HEK293T (cell line): ENCODE measurements around the gene ABCD1.

Experiments
- CTCF ChIA-PET: fragments of 350-600 bp; formaldehyde crosslinking; extraction: SDS; loops from one replicate; lab custom pipeline; 2021; ENCODE audit warnings: antibody characterized with exemption, inconsistent platforms; lab: Yijun Ruan, JAX
- POLR2A ChIA-PET: fragments of 350-600 bp; formaldehyde crosslinking; extraction: SDS; loops from one replicate; lab custom pipeline; 2020; ENCODE audit warnings: antibody characterized with exemption, inconsistent platforms; lab: Yijun Ruan, JAX
- DNase-seq: peaks from one replicate; pipeline ENCODE4 v3.0.0; 2012; ENCODE audit warnings: mixed read lengths; ENCODE audit errors: extremely low spot score
- ARNT ChIP-seq: fragments of 450-650 bp; IDR thresholded peaks from 2 replicates; pipeline ENCODE4 v1.6.1; 2017; ENCODE audit warnings: mild to moderate bottlenecking
- BHLHE40 ChIP-seq: fragments of 450-650 bp; IDR thresholded peaks from 2 replicates; pipeline ENCODE4 v1.6.1; 2016; ENCODE audit warnings: mild to moderate bottlenecking, moderate library complexity, borderline replicate concordance
- CTBP1 ChIP-seq: fragments of 450-650 bp; IDR thresholded peaks from 2 replicates; pipeline ENCODE4 v1.6.1; 2016; ENCODE audit warnings: borderline replicate concordance
- ELF4 ChIP-seq: fragments of 450-650 bp; IDR thresholded peaks from 2 replicates; pipeline ENCODE4 v1.6.1; 2017; ENCODE audit warnings: antibody characterized with exemption
- FOXA1 ChIP-seq: fragments of 450-650 bp; IDR thresholded peaks from 2 replicates; pipeline ENCODE4 v1.6.1; 2016; ENCODE audit warnings: mild to moderate bottlenecking
- FOXK2 ChIP-seq: fragments of 450-650 bp; IDR thresholded peaks from 2 replicates; pipeline ENCODE4 v1.6.1; 2016; ENCODE audit warnings: mild to moderate bottlenecking
- FOXM1 ChIP-seq: fragments of 450-650 bp; IDR thresholded peaks from 2 replicates; pipeline ENCODE4 v1.6.1; 2017; ENCODE audit warnings: mild to moderate bottlenecking, borderline replicate concordance
- HDGF ChIP-seq: fragments of 450-650 bp; IDR thresholded peaks from 2 replicates; pipeline ENCODE4 v1.6.1; 2017; ENCODE audit warnings: antibody characterized with exemption, borderline replicate concordance
- L3MBTL2 ChIP-seq: fragments of 450-650 bp; conservative IDR thresholded peaks from 2 replicates; pipeline ENCODE4 v1.6.1; 2016; ENCODE audit warnings: mild to moderate bottlenecking
- LEF1 ChIP-seq: fragments of 450-650 bp; IDR thresholded peaks from 2 replicates; pipeline ENCODE4 v1.6.1; 2017; ENCODE audit warnings: mild to moderate bottlenecking, borderline replicate concordance
- NFRKB ChIP-seq: fragments of 450-650 bp; IDR thresholded peaks from 2 replicates; pipeline ENCODE4 v1.6.1; 2016; ENCODE audit warnings: mild to moderate bottlenecking, moderate library complexity
- PKNOX1 ChIP-seq: fragments of 450-650 bp; IDR thresholded peaks from 2 replicates; pipeline ENCODE4 v1.6.1; 2016
- SP1 ChIP-seq: fragments of 450-650 bp; IDR thresholded peaks from 2 replicates; pipeline ENCODE4 v1.6.1; 2017
- SUZ12 ChIP-seq: fragments of 450-650 bp; IDR thresholded peaks from 2 replicates; pipeline ENCODE4 v1.6.1; 2016; ENCODE audit warnings: mild to moderate bottlenecking
- TARDBP ChIP-seq: fragments of 450-650 bp; IDR thresholded peaks from 2 replicates; pipeline ENCODE4 v1.6.1; 2016
- ZNF384 ChIP-seq: fragments of 450-650 bp; IDR thresholded peaks from 2 replicates; pipeline ENCODE4 v1.6.1; 2016

The ABCD1 gene

GRCh38 chrX:153769158-153769864 is 44.7 kb downstream of the ABCD1 start:
- TF ChIP-seq NFRKB (no peak), ZNF384 (no peak), BHLHE40 (no peak), PKNOX1 (no peak), L3MBTL2 (no peak), ARNT (no peak), LEF1 (no peak), TARDBP (no peak), FOXA1 (no peak), SUZ12 (no peak), FOXK2 (no peak), CTBP1 (no peak), SP1 (no peak), HDGF (no peak), FOXM1 (no peak)
- DNase-seq: no peak
- POLR2A ChIA-PET: no interaction called here
- CTCF ChIA-PET: no interaction called here

GRCh38 chrX:153769865-153770600 is 45.4 kb downstream of the ABCD1 start:
- POLR2A ChIA-PET: no interaction called here
- DNase-seq: no peak
- TF ChIP-seq TARDBP (no peak), ZNF384 (no peak), BHLHE40 (no peak), L3MBTL2 (no peak), ARNT (no peak), ELF4 (no peak), FOXM1 (no peak), NFRKB (no peak), FOXK2 (no peak), SP1 (no peak)
- CTCF ChIA-PET: no interaction called here

GRCh38 chrX:153770601-153771414 is 46.2 kb downstream of the ABCD1 start:
- CTCF ChIA-PET: no interaction called here
- TF ChIP-seq CTBP1 (no peak), ZNF384 (no peak), PKNOX1 (no peak)
- POLR2A ChIA-PET: no interaction called here
- no peak for DNase-seq

GRCh38 chrX:153771415-153772315 is 47.0 kb downstream of the ABCD1 start:
- ChIA-PET POLR2A (no interaction called here), CTCF (no interaction called here)
- TF ChIP-seq BHLHE40: no peak
- TF ChIP-seq NFRKB: no peak
- no peak for TF ChIP-seq HDGF
- DNase-seq: no peak

- TF ChIP-seq FOXA1 (no peak), BHLHE40 (no peak), TARDBP (no peak), ZNF384 (no peak), FOXM1 (no peak)
- no peak for DNase-seq
- ChIA-PET CTCF (no interaction called here), POLR2A (no interaction called here)
Observed at GRCh38 chrX:153772316-153773217, 47.9 kb downstream of the ABCD1 start.

- no peak for DNase-seq
- TF ChIP-seq ELF4 (no peak), NFRKB (no peak)
- ChIA-PET POLR2A (no interaction called here), CTCF (no interaction called here)
Observed at GRCh38 chrX:153773218-153773611, 48.6 kb downstream of the ABCD1 start.
